HG03066 (cell line): ENCODE measurements around the gene EIF3A.
"Not testable (repeated sequence)": the region's sequence is repeated elsewhere in the genome, so short reads cannot be mapped to it uniquely, and the experiment has no call there.

ENCODE experiments used
- ATAC-seq: cut with Tn5 transposase; IDR thresholded peaks from one replicate; pipeline ENCODE4 v1.9.1; 2021; ENCODE audit warnings: low read depth; ENCODE audit not compliant: unreplicated experiment

EIF3A gene

DNA sequence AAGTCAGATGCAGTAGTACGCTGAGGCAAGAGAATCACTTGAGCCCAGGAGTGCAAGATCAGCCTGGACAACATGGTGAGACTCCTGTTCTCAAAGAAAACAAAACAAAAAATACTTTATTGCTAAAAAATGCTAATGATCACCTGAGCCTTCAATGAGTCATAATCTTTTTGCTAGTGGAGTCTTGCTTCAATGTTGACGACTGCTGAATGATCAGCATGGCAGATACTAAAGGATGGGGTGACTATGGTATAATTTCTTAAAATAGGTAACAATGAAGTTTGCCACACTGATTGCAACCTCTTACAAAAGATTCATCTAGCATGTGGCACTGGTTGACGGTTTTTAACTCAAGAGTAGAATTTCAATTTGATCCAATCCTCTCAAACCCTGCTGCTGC is 28.8 kb downstream of the EIF3A start:
- no peak for ATAC-seq

GRCh38 chr10:119049777-119050176 is 30.8 kb downstream of the EIF3A start:
- ATAC-seq, result no peak

GRCh38 chr10:119049361-119049760 is 31.3 kb downstream of the EIF3A start:
- ATAC-seq, result no peak

DNA sequence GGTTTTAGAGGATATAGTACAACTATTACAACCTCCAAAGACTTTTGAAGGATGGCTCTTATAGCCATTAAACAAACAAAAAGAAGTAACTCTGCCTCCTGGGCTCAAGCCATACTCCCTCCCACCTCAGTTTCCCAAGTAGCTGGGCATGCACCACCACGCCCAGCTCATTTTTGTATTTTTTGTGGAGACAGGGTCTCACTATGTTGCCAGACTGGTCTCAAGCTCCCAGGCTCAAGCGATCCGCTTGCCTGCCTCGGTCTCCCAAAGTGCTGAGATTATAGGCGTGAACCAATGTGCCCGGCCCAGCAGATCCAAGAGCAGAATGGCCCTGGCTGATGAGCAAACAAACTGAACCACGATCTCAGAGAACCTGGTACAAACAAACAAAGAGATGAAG is 35.1 kb downstream of the EIF3A start:
- ATAC-seq, result no peak

DNA sequence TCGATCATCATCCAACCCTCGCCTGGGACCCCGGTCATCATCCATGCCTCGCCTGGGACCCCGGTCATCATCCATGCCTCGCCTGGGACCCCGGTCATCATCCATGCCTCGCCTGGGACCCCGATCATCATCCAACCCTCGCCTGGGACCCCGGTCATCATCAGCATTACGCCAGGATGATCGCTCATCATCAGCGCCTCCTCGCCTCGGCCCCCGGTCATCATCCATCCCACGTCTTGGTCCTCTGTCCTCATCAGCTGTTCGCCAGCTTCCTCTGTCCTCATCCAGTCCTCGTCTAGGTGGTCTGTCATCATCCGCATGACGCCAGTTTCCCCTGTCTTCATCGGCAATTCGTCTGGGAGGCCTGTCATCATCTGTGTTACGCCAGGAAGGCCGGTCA is 38.4 kb downstream of the EIF3A start:
- ATAC-seq, result no peak

DNA sequence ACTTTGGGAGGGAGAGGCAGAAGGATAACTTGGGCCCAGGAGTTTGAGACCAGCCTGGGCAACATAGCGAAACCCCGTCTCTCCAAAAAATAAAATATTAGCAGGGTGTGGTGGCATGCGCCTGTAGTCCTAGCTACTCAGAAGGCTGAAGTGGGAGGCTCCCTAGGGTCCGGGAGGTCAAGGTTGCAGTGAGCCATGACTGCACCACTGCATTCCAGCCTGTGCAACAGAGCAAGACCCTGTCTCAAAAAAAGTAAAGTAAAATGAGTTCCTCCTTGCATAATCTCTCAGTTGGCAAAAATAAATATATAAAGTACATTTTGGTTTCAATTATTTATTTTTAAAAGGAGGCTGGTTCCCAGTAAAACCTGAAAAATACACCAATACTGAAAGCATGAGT is 39.3 kb downstream of the EIF3A start:
- ATAC-seq, result no peak

GRCh38 chr10:119039161-119039560 is 41.5 kb downstream of the EIF3A start:
- ATAC-seq, result no peak

DNA sequence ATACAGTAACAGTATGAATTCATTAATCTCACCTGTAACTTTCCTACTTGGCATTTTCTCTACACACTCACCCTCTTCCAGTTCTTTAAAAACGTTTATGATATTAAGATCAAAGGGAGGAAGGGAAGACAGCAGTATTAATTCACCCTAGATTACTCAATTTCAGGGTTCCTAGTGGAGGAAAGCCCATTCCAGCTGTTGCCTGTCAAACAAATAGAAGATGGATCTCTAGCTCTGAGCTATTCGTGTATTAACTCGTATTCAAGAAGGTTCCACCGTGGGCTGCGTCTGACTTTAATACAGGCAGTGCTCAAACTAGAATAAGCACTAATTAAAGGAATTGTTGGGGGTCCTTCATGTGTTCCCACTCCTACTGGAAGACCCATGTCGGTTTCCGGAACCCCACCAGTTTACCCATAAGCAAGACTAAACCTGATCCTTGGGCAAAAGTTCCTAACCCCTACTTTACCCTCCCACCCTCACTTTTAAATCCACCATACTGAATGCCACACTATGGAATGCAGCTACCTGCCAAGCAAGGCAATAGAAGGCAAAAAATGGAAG is 49.0 kb downstream of the EIF3A start:
- ATAC-seq, result no peak

DNA sequence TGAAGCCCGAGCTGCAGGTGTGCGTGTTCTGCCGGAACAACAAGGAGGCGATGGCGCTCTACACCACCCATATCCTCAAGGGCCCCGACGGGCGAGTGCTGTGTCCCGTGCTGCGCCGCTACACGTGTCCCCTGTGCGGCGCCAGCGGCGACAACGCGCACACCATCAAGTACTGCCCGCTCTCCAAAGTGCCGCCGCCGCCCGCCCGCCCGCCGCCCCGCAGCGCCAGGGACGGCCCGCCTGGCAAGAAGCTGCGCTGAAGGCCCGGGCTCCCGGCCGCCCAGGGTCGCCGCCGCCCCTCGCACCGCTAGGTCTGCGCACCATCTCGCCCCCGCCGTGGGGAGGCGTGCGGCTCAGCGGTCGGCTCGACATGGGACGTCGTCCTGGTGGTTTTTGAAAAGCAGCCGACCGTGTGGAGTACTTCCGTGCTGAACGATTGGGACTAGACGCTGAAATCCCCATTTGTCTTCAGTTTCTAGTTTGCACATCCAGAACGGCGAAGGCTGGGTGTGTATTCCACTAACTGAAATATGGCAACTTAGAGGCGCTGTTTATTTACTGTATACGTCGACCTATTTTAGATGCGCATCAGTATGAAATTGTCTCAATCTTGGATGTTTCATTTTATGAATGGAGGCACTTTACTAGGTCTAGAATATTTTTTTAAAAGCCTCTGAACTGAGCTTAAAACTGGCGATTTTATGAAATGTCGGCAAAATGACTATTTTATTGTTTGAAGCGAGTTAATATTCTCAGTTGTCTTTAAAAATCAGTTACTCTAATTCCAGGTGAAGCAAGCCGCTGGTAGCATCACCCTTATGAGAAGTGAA is 50.0 kb downstream of the EIF3A start:
- ATAC-seq, result peak; percentile 46

- ATAC-seq, result peak; percentile 11
These were observed 50.8 kb downstream of the EIF3A start, which contains the start of gene NANOS1 for GRCh38 chr10:119029613-119030420. NANOS1 (plus strand) TSS chr10:119029714; CDS start chr10:119029802, 88 bp downstream.

- peak; percentile 66 for ATAC-seq
These were observed 51.6 kb downstream of the EIF3A start for GRCh38 chr10:119028900-119029612.

DNA sequence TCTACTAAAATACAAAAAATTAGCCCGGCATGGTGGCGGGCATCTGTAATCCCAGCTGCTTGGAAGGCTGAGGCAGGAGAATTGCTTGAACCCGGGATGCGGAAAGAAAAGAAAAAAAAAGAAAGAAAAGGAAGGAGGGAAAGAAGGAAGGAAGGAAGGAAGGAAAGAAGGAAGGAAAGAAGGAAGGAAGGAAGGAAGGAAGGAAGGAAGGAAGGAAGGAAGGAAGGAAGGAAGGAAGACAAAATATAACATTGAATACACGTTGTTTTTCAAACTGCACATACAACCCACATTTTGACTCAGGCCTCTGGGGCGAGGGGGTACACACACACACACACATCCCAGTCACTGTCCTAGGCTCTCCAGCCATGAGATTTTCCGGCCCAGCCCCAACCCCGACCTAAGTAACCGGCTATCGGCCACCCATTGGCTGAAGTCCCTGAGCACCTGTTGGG is 52.1 kb downstream of the EIF3A start:
- ATAC-seq, result not testable (repeated sequence)

GRCh38 chr10:119026301-119027110 is 54.1 kb downstream of the EIF3A start:
- ATAC-seq, result no peak

GRCh38 chr10:119025776-119026175 is 54.8 kb downstream of the EIF3A start:
- ATAC-seq, result no peak

GRCh38 chr10:119025336-119025735 is 55.3 kb downstream of the EIF3A start:
- no peak for ATAC-seq

GRCh38 chr10:119024882-119025281 is 55.7 kb downstream of the EIF3A start:
- no peak for ATAC-seq

- ATAC-seq, result no peak
These were observed 57.1 kb downstream of the EIF3A start for GRCh38 chr10:119023553-119023868.

- no peak for ATAC-seq
These were observed 57.6 kb downstream of the EIF3A start for GRCh38 chr10:119022846-119023552.

GRCh38 chr10:119020627-119020946 is 60.0 kb downstream of the EIF3A start:
- no peak for ATAC-seq

GRCh38 chr10:119007211-119007574 is 73.4 kb downstream of the EIF3A start:
- ATAC-seq, result no peak
